HG03469 (cell line): ENCODE data around the gene ATP6V0B.

Source experiments
- ATAC-seq: cut with Tn5 transposase; IDR thresholded peaks from one replicate; pipeline ENCODE4 v1.9.1; 2021; ENCODE audit warnings: mild to moderate bottlenecking, moderate library complexity, moderate number of reproducible peaks; ENCODE audit not compliant: unreplicated experiment

ATP6V0B gene

DNA sequence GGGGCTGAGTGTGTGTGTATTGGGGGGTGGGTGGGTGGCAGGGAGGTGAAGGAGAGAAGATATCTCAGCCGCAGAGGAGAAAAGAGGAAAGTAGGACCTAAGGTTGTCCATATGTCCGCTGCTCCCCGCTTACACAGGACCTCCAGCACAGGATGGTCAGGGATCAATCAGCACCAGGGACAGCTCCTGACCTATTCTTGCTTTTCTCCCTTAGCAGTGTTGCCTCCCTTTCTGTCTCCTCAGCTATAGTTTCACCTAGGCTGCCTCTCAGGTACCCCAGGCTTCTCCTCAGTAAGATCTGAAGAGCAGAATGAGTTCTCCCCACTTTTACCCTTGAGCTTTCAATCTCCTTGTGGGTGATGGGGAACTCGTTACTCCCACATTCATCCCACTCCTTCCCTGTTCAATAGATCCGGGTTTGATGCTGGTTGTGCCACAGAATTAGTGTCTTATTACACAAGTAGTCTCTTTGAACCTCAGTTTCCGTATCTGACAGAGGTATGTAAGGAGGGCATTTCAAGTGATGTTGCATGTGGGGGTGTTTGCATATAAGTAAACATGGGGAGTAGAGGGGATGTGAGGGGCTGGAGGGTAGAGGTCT is 6.3 kb upstream of the ATP6V0B start:
- ATAC-seq, result no peak

GRCh38 chr1:43969416-43969745 is 5.4 kb upstream of the ATP6V0B start:
- no peak for ATAC-seq

DNA sequence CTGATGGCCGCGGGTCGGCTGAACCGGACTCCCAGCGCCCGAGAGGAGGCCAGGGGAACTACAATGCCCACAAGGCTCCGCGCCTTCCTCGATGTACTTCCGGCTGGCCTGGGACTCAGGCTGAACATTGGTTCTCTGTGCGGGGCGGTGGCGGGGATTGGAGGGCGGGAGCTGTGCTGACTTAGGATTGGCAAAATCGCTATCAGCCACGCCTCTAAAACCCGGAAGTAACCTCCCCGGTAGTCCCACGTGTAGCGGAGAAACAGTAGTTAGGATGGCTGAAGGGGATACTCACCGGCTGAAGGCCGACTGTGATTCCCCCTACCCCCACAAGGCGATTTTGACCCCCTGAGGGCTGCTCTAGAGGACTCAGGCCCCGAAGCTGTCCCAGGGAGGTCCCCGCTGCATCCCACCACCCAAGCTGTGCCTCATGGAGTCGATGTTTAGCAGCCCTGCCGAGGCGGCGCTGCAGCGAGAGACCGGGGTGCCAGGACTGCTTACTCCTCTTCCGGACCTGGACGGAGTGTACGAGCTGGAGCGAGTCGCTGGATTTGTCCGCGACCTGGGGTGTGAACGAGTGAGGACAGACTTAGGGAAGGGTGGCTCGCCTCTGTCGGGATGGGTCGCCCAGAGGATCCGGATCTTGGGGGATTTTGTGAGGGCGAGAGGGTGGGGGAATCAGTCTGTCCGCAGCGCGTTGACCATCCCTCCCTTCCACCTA is 4.9 kb upstream of the ATP6V0B start, which contains the start of gene DPH2:
Gene DPH2 (plus strand): TSS at position 265 of the 721 bp plus-strand sequence. CDS start 166 bp downstream, at position 431.
- peak; percentile 53 for ATAC-seq

DNA sequence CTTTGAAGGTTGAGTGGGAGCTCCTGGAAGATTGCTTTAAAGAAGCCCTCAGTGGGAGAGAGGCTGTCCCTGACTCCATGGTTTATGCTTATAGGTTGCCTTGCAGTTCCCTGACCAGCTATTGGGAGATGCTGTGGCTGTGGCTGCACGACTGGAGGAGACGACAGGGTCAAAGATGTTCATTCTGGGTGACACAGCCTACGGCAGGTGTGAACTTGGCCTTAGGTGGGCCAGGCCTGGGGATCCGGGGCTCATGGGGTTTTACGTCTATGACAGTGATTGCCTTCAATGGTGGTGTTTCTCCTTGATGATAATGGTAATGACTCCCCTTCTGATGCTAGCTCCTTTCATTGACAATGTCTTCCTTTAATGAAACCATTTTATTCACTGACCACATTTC is 4.3 kb upstream of the ATP6V0B start:
- no peak for ATAC-seq

GRCh38 chr1:43970911-43971310 is 3.8 kb upstream of the ATP6V0B start:
- no peak for ATAC-seq

DNA sequence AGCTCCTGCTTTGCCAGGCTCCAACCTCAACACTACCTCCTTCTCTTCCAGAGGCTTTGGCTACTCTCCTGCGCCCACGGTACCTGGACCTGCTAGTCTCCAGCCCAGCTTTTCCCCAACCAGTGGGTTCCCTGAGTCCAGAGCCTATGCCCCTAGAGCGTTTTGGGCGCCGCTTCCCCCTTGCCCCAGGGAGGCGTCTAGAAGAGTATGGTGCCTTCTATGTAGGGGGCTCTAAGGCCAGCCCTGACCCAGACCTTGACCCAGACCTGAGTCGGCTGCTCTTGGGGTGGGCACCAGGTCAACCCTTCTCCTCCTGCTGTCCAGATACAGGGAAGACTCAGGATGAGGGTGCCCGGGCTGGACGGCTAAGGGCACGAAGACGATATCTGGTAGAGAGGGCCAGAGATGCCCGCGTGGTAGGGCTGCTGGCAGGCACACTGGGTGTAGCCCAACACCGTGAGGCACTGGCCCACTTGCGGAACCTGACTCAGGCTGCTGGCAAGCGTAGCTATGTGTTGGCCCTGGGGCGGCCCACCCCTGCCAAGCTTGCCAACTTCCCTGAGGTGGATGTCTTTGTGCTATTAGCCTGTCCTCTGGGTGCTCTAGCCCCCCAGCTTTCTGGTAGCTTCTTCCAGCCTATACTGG is 3.3 kb upstream of the ATP6V0B start:
- ATAC-seq, result no peak

GRCh38 chr1:43973981-43974442 is 748 bp upstream of the ATP6V0B start:
- ATAC-seq, result no peak

DNA sequence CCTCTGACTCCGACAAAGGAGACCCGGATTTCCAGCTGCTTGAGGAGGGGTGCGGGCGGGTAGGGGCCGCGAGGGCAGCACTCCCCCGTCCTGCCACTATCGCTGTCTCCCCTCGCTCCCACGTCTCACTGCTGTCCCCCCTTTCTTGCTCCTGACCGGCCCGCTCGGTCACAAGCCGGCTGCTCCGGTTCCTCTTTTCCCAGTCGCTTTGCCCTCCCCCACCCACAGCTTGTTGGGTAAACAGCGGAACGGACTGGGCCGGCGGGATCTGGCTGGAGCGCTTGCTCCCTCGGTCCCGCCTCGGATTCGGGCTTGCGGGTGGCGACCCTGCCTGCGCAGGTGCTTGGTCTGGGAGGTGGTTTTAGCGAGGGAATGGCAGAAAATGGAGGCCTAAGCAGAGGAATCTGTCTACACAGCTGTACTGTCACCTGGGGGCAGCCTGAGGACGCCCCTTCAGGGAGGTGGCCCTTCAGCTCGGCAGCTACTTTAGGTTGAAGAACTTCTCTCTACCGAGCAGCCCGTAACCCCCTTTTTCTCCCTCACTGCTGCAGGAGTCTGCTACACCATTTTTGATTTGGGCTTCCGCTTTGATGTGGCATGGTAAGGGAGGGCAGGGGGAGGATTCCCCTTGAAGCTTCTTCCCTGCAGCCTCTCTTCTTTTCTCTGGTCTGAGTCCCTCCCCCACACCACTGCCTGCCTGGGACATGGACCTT is 645 bp downstream of the ATP6V0B start:
- ATAC-seq, result no peak

GRCh38 chr1:43976045-43976444 is 1.3 kb downstream of the ATP6V0B start:
- ATAC-seq, result no peak

- no peak for ATAC-seq
Observed at GRCh38 chr1:43976890-43977289, 2.1 kb downstream of the ATP6V0B start.

DNA sequence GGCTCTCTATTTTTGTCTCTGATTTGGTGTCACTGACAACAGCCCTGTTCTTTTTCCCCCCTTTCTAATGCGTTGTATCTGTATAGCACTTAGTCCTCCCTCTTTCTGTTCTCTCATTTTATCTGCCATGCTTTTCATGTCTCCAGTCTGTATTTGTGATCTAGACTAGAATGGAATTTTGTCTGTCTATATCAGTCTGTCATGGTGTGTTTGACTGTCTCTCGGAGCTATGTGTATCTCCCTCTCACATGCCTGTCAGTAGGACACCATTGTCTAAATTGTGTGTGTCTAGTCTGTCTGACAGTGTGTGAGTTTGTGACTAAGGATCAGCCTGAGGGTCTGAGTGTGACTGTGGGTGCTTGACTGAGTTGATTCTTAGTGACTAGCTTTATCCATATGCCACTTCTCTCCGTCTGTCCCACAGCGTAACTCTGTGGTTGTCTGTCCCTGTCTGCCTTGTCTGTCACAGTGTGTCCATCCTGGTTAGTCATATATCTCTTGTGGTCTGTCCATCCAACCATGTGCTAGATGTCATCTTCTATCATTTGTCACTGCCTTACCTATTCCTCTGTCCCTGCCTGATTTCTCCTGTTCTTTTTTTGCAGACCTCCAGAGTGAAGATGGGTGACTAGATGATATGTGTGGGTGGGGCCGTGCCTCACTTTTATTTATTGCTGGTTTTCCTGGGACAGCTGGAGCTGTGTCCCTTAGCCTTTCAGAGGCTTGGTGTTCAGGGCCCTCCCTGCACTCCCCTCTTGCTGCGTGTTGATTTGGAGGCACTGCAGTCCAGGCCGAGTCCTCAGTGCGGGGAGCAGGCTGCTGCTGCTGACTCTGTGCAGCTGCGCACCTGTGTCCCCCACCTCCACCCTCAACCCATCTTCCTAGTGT is 2.9 kb downstream of the ATP6V0B start:
- ATAC-seq, result no peak

GRCh38 chr1:43978264-43978550 is 3.4 kb downstream of the ATP6V0B start:
- ATAC-seq, result no peak

DNA sequence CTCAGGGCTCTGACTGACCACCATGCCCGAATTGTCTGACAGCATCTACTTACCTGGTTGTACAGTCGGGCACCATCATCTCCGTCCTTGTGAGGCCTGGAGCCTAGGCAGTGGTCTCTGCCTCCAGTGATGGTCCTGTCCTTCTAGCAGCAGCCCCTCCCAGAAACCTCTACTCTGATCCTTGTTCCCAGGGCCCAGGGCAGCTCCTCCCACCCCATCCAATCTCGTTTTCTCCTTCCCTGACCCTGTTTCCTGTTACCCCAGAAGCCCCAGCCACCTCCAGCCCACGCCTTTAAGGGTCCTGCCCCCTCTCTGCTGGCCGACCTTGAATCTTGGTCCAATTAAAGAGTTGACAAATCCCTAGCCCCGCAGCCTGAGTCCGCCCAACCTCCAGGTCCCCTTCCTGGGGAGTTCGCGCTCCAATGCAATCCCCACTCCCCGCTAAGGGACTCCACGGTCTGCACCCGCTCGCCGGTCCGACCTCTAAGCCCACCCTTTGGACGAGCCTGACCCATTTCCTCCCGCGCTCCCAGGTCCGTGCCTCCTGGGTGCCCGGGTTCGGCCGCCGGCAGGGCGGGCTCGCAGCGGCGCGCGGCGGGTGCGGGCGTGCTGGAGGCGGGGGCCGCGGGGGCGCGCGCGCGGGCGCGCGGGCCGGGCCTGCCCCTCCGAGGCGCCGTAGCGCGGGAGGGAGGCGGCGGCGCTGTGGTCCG is 3.9 kb downstream of the ATP6V0B start, which contains the start of gene B4GALT2:
Gene B4GALT2 (plus strand): TSS at position 660 of the 710 bp plus-strand sequence. CDS start 1,951 bp downstream, outside the sequence.
- ATAC-seq, result no peak

DNA sequence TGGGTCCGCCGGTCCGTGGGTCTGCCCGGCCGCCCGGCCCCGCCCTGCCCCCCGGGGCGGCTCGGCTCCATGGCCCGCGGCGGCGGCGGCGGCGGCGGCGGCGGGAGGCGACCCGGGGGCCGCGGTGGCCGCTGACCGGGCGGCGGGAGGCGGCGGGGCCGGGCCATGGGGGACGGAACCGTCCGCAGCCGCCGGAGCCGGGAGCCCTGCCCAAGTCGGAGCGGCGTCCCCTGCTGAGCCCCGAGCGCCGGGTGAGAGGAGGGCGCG is 4.4 kb downstream of the ATP6V0B start:
- ATAC-seq, result no peak

- ATAC-seq, result no peak
Observed at GRCh38 chr1:43979528-43980254, 4.9 kb downstream of the ATP6V0B start.

- ATAC-seq, result no peak
Observed at GRCh38 chr1:43980255-43981134, 5.7 kb downstream of the ATP6V0B start.

- no peak for ATAC-seq
Observed at GRCh38 chr1:43981135-43981491, 6.4 kb downstream of the ATP6V0B start.

DNA sequence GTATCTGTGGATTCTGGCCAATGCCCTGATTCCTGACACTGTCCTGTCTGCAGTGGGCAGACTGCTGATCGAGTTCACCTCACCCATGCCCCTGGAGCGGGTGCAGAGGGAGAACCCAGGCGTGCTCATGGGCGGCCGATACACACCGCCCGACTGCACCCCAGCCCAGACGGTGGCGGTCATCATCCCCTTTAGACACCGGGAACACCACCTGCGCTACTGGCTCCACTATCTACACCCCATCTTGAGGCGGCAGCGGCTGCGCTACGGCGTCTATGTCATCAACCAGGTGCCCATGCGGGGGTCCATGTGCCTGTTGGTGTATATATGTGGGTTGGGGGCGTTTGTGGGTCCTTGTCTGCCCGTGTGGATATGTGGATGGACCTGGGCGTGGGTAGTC is 6.9 kb downstream of the ATP6V0B start:
- ATAC-seq, result no peak

GRCh38 chr1:43982241-43982640 is 7.5 kb downstream of the ATP6V0B start:
- ATAC-seq, result no peak
